ENCODE data around the gene GRHL3.

The GRHL3 gene

DNA sequence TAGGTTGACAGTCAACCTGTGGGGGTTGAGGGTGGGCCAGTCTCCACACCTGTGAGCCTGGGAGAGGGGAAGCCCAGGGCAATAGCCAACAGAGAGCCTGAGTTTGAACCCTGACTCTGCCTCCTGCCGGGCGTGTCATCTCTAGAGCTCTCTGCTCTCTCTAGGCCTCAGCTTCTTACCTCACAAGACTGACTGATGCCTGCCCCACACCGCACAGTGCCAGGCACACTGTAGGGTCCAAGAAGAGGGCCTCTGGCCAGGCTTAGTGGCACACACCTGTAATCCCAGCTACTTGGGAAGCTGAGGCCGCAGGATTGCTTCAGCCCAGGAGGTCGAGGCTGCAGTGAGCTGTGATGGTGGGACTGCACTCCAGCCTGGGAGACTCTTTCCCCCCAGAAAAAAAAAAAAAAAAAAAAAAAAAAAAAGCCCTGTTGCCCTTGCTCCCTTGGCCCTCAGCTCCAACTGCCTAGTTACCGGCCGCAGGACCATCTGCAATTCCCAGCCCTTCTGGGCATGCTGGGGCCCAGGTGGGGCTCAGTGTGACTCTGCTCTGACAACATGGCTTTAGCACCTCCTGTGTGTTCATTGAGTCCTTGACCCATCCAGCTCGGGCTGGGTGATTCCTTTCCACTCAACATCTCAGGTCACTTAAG, 25.1 kb downstream of the GRHL3 start:
- DNase-seq, result no peak

DNA sequence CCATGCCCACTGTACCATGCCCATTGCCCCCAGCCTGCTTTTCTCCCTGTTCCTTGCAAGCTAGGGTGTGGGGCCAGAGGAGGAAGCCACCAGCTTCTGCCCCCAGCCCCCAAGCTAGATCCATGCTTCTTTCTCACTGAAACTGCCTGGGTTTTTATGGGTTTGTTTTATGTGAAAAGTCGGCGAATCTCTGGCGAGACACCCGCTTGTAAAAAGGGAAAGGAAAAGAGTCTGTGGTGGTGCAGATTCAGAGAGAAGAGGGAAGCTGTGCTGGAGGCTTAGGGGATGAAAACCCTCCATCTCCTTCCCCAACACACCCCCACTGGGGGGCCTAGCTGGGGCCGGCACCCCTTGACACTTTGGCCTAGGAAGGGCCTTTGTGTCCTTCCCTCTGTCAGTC, 26.2 kb downstream of the GRHL3 start:
- no peak for DNase-seq

DNA sequence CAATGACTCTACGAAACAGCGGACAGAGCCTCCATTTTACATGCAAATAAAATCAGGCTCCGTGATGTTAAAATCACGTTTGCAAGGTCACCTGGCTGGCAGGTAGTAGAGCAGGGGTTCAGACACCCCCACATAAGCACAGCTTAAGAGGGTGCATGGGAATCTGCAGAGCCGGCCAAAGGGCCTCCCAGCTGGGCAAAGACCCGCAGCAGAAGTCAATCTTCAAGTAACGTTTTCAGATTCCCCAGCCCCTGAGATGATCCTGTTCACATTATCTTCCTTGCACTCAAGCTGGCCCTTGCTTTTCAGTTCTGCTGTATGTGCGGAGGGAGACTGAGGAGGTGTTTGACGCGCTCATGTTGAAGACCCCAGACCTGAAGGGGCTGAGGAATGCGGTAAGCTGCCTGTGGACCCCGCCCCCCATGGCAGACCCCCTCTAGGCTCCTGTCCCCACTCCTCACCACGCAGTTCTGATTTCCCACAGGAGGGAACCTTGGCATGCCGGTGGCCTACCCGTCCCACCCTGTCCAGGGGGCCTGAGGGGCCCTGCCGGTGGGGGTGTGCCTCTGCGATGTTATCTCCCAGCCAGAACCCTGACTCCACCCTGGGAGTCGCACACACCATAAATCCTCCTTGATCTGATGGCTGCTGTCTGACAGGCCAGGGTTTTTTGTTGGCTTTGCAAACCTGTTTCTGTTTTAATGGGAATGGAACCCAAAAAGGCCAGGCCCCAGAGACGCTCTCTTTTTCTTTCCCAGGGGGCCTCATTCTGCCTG, 28.2 kb downstream of the GRHL3 start:
- DNase-seq, result no peak

DNA sequence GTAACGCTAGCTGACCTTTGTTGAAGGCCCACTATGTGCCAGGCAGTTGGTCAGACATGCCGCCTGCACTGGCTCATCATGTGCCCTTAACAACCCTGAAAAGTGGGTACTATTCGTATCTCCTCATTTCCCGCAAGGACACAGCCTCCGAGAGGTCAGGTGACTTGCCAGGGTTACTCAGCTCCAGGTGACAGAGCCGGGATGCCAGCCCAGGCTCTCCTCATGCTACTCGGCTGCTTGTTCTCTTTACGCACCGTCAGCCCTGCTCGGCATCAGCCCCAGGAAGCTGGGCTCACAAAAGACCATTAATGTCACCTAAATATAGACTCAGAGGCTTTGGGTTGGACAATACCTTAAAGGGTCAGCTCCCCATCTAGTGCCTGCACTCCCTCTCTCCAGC, 29.0 kb downstream of the GRHL3 start:
- no peak for DNase-seq

DNA sequence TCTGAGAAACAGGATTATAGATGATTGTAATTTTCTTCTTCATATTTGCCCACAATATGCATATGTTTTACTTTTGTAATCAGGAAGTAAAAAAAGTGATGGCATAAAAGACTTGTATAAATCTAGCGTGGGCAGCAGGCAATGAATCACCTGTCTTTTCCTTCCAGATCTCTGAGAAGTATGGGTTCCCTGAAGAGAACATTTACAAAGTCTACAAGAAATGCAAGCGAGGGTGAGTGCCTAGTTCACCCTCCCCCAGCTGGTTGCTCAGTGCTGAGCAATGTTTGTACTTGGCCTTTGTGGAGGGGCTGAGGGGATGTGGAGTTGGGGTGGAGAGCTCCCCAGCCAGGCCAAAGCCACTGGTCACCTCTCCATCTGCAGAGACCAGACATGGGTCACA, 30.7 kb downstream of the GRHL3 start:
- no peak for DNase-seq

DNA sequence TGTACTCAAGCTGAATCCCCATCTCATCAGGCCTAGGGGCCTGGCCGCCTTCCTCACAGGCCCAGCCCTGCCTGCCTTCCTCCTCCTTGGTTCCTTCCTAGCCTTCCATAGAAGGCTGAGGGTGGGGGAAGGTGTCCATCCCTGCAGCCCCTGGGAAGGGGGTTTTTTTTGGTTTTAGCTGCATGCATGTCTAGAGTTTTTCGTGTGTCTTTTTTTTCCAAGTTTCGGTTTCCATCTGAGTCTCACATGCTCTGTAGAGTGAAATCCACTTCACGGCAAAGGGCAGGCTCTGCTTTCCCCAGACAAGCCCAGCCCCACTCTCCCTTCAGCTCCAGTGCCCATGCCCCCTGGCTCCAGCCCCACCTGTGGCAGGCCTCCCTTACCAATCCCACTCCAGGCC, 32.1 kb downstream of the GRHL3 start:
- no peak for DNase-seq

DNA sequence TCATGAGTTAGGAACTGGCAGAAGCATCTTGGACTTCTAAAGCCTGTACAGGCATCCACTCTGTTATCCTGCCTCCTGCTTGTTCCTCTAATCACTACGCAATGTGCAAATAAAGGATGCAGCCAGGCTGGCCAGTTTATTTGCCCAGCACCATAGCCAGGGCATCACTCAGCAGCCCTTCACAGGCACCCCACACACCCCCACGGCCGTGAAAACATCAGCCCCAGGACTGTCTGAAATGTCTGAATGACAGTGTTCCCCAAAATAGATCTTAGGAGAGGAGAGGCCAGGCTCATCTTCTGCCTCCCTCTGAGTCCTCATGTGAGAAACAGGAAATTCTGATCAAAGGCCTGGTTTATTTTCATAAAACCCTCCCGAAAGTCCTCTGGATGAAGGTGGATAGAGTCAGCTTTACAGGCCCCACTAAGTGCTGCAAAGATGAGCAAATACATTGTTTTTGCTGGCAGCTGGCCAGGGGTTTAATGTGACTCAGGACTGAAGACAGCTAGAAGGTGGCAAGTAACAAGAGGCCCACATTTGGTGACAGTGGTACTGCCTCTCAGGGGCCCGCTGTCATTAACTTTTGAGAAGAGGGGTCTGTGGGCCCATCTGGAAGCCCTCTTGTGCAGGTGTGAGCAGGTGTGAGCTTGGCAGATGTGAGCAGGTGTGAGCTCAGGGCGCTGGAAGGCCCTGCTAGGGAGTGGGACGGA, 32.9 kb downstream of the GRHL3 start:
- DNase-seq, result no peak

DNA sequence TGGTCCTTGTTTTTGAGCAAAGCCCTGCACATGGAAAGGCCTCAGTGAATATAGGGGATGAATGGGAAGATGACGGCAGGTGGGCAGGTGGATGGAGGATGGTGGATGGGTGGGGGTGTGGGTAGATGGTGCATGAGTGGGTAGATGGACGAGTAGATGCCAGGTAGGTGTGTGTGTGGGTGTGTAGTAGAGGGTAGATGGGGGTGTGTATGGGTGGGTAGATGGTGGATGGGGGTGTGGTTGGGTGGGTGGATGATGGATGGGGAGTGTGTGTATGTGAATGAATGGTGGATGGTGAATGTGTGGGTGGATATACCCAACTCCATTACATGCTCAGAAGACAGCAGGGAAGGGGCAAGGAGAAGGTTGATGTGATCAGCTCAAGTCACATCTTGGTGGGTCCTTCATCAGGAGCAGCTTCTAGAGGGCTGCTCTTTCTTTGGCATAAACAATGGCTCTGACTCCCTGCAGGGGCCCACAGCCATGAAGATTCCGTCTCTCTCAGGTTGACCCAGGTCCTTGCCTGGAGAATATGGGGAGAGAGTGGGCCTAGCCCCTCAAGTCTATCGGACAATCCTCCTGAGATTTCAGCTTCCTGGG, 34.2 kb downstream of the GRHL3 start:
- no peak for DNase-seq

DNA sequence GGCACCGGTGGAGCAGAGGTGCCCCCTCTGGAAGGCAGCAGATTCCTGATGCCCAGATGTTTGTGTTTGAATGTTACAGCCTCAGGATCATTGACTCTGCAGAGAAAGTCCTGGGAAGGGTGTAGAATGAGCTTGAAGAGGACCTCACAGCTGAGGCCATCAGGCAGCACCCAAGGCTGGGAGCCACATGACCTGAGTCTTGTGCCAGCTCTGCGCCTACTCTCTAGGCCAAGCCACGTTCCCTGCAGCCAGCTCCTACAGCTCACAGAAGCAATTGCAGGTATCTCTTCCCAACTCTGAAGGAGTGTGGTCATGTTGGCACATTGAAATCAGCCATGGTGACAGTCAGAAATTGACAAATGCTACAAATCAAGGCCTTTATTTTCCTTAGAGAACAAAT, 36.3 kb downstream of the GRHL3 start:
- no peak for DNase-seq

DNA sequence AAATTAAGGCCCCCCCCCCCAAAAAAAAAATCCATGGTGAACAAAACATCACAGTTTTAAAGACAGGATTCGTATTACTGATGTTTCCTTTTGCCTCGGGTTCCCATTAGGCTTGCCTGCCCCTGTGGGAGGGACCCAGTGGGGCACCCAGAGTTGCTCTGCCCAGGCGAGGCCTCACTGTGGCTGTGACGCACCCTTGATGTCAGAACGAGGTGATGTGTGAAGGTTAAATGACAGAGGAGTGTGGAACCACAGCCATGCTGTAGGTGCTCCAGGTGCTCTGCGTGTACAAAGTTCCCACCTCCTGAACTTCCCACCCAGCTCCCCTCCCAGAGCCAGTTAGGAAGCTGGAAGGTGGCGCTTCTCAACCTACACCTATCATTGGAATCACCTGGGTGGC, 37.9 kb downstream of the GRHL3 start:
- DNase-seq, result no peak

DNA sequence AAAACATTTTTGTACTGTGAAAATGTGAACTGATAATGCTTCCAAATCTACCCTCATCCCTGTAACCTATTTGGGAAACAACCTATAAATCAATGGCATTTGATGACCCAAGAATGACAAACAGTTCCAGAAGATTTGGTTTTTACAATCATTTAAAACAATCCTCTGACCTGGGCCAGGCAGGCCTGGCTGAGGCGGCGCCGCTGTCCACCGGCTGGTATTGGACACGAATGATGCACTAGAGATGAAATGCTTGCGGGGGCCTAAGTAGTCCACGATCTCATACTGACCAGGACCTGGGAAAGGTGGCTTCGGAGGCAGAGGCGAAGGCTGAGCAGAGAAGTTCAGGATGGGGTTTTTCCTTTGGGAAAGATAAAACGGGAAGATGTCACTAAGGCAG, 41.5 kb downstream of the GRHL3 start:
- DNase-seq, result no peak

DNA sequence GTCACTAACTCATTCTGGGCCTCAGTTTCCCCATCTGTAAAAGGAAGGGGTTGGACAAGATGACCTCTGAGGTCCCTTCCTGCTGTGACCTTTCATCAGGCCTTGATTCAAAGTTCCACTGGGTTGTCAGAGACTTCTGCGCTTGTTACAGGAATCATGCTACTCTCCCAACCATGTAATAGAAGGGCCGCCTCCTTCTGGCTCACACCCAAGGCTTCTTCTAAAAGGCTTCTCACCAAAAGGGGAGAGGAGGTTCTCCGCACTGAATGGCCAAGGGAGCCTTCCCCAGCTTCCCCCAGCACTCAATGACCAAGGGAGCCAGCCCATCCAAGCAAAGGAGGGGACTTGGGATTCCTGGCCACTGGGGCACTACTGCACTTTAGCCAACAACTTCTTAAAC, 42.7 kb downstream of the GRHL3 start:
- no peak for DNase-seq

DNA sequence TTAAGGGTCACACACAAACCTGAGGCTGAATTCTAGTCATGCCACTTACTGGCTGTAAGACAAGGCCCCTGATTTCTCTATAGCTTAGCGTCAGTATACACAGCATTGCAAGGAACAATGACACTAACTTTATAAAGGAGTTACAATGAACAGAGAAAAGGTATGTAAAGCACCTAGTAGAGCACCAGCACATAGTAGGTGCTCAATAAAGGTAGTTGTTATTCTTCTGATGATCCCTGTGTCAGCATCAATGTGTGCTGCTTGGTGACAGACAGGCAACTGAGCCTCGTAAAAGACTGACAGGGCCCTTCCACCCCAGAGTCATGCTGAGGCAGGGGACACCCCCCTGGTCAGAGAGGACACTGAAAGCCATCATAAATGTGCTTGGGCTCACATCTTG, 43.2 kb downstream of the GRHL3 start:
- no peak for DNase-seq

DNA sequence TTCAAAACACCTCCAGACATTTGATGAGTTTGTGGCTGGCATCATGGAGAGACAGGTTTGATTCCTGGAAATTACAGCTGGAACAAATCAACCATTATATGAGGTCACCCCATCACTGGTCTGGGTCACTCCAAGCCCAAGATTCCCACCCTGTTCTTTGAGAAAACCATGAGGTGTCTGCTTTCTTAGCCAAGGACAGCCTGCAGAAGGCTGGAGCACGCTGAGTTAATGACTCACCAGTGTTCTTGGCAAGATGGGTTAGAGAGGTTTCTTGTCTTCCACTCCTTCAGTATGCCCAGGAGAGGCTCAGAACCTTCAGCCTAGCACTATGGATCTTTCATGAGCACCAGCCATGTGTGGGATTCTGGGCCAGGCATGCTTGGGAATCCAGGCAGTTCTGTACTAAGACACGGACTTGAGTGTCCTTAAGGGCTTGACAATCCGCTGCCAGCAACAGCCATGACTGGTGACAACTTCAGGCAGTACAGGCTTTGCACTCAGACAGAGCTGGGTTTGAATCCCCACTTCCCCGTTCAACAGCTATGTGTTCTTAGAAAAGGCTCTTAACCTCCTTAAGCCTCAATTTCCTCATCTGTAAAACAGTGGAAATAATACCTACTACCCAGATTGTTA, 43.9 kb downstream of the GRHL3 start:
- DNase-seq, result no peak

DNA sequence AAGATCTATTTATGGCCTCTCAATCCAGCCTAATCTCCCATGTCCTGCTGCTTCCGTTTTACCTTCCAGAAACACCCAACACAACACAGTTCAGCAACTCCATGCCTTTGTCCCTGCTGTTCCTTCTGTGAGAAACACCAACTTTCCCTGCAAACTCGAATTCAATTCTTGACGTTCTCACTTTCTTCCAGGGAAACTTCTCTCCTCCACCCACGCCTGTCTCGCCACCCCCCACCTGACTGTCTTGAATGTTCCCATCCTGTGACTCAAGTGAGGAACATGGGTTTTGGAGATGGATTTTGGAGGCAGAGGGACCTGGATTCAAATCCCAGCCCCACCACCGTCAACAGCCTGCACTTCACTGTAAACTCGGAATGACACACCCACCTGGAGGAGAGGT, 44.8 kb downstream of the GRHL3 start:
- no peak for DNase-seq

DNA sequence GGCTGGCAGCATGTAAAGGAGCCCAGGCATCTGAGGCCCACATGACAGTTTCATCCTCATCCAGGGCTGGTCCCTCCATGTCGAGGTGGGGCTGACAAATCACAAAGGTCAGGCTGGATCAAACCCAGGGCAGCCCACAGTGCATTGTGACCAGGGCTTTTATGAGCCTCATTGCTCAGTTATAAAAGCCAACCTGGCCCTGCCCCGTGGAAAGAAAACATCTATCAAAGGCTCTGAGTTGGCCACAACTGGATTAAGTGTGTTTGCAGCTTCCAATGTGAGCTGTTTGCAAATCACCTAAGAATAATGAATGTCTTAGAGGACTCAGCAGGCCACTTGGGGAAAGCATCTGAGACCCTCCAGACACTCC, 45.4 kb downstream of the GRHL3 start:
- no peak for DNase-seq

DNA sequence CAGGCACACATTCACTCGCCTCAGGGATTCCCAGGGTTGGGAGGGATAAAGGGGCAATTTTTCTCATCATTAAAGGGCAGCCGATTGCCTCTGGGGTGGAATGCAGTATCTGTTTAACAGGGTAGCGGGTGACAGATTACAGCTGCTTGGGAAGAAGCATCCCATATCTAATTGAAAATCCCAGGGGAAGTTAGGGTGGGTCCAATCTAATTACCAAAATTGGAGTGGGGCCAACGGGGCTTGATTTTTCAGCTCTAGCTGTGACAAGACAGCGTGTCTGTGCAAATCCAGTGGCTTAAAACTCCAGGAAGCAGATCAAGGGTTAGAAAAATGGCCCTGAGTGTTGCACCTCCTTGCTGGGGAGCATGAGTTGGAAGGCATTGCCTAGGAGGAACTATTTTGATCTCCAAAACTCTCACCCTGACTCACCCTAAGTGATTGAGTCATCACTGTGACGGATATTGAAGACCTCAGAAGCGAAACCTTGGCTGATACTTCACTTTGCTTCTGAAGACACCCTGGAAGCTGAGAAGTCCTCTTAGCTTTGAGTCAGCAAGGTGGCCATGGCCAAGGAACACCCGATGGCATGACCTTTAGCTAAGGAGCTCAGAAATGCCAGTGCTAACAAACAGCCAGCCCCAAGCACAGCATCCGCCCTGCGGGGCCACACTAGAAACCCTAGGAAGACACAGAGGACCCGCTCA, 46.0 kb downstream of the GRHL3 start:
- DNase-seq, result peak; percentile 58

DNA sequence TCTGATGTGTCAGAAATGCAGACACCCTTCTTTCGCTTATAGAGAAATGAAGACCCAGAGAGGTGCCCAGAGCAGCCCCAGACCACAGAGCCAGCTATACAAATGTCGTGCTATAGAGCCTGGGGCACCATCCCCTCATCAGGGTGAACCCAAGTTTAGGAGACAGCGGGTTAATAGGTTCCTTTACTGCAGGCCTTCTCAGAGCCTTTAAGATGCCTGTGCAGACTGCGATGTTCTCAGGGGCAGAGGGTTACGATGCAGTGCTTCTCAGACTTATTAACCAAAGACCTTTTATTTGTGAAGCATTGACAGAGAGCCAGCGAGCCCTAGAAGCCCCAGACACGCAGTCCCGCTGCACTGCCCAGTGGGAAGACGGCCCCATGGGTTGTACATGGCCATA, 47.5 kb downstream of the GRHL3 start:
- no peak for DNase-seq

DNA sequence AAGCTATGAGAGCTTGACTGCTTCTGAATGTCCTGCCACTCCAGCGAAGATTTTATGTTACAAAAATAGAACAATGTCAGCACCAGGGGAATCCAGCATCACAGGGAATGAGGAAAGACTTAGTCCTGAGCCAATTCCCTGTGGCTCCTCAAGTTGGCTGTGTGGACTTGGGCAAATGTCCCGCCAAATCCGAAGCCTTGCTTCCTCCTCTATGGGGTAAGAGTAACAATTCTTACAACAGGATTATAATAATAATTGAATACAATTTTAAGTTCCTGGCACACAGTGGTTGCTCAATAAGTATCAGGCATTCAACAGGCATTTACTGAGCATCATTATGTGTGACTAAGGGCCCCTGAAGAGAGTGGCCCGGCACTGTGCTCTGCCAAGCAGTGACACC, 50.0 kb downstream of the GRHL3 start:
- no peak for DNase-seq

DNA sequence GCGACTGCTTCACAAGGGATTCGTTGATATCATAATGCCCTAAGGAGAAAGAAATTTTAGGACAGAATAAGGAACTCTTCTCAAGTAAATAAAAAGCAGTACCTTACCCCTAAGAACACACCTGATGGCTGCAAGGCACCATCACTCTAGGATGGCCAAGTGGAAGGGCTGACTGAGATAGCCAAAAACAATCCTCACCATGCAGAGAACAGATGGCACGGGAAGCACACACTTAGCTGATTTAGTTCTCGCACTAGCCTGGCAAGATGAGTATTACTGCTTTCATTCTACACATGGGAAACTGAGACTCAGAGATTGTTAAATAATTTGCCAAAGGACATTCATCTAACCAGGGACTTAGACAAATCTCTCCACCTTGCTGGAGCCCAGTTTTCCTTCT, 50.6 kb downstream of the GRHL3 start:
- DNase-seq, result no peak

DNA sequence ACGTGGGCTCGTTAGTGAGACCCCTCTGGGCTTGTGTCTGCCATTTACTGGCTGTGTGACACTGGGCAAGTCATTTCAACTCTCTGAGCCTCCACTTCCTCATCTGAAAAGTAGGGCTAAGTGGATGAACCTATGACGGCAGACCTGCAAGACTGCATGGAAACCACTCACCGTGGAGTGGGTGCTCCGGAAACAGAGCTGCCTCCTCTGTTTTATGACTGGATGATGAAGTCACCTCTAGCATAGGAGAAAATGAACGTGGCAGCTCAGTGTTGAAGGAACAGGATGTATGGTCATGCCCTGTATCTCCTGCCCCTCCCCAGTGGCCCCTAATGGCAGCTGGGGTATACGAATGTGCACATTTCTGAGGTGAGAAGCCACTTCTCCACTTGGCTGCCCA, 53.9 kb downstream of the GRHL3 start:
- DNase-seq, result no peak

DNA sequence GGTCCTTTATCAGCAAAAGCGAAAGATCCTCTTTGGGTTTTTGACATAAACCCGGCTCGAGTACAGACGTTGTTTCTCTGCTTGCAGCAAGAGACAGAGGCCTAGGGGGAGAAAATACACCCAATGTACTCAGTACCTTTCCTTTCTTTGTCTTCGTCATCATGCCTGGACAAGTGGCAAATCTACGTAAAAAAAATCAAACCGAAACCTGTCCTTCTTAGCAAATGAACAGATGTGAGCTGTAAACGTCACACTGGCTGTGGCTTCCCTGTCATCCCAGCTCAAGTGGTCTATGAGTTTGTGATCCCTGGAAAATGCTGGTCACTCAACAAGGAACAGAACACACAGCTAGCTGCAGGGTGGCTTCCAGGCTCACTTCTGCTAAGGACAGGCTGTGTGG, 54.6 kb downstream of the GRHL3 start:
- DNase-seq, result no peak

Measured in SIG-M5 (cell line).